ENCODE measurements around the gene TMEM218.

Gene TMEM218

GRCh38 chr11:125111343-125112207 is at the start of gene TMEM218:
Gene TMEM218, minus strand, starts transcription at chr11:125111626. Its CDS starts 9,385 bp downstream, at chr11:125102241.
- peak; percentile 99 to 100 (median 100) for DNase-seq
- intact Hi-C loops (cut with DNase I), result no loop called here

DNA sequence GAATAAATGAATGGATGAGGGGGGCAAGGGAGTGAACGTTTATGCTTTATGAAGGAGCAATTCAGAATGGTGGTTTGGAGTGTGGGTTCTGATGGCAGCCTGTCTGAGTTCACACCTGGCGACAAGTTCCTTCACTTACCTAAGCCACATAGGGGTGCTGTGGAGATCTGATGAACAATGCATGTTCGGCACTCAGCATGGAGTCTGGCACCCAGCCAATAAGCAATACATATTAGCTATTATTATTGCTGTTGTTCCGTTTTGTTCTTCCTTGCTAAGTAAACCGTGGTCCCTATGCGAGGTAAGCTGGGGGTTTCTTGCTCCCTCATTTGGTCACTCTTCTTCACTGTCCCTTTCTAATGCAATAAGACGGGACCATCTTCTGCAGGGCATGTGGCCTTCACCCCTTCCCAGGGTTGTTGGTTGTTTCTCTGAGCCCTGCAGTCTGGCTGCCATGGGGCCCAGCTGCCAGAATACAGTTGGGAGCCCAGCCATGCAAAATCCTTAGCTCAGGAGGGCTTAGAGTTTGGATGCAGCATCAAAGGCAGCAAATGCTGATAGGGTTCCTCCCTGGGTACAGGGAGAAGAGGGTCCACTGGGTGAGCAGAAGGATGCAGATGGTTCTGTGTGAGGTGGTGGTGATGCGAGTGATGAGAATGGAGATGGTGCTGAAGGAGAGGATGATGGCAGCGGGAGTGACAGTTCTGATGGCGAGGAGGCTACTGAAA is 46.7 kb upstream of the TMEM218 start:
- DNase-seq, result no peak
- intact Hi-C loops (cut with DNase I), result no loop called here

DNA sequence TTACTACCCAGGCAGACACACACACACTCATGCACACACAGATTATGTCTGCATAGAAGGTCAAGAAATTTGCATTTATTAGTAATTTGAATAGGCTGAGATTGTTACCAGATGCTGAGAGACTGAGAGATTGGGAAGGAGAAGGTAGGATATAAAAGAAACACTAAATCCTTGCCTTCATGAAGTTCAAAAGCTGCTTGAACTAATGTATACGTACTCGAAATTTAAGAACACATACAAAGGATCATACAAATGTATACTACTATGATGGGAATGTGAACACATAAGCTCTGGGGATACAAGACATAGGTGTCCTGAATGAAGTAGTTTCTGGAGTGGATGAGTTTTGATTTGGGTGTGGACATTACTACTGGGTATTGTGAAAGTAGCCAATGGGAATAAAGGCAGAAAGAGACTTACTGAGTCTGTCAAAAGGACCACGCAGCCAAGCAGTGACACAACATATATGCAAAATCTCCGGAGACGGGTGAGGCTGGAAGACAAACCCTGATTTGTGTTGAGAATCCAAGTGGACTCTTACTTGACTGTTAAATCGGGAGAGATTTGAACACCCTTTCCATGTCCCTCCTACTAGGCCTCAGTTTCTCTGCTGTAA is 45.8 kb upstream of the TMEM218 start:
- no peak for DNase-seq
- intact Hi-C loops (cut with DNase I), result no loop called here

DNA sequence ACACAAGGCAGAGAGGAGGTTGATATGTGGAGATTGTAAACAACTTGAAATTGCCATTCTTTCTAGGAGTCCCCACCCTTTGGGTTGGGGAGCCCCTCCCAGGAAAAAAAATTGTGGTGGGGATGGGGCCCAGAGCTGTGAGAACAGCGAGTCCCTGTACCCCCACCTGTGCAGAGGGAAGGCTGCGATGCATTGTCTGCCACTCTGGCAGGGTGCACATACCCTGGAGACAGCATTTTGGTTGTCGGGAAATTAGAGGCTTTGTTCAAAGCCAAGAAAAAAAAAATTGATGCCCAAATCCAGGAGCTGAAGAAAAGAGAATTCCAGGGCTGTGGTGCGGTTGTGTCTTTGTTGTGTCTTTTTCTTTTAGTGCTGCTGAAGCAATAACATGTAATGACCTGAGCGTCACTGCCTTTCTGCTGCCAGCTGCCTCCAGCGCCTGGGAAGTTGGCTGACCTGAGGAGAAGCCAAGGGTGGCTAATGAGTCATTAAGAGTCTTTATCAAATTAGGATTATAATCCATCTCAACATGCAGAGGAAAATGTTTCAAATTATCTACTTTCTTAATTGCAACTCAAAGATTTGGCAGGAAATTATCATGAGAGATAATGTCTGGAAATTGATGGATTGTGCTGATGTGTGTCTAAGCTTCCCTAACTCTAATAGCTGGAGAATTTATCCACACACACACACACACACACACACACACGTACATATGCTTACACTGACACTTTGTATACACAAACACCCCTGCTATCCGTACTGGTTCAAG is 45.1 kb upstream of the TMEM218 start:
- intact Hi-C loops (cut with DNase I), result no loop called here
- DNase-seq, result no peak

- intact Hi-C loops (cut with DNase I), result no loop called here
- no peak for DNase-seq
Measured at GRCh38 chr11:125155767-125156166, 44.3 kb upstream of the TMEM218 start.

DNA sequence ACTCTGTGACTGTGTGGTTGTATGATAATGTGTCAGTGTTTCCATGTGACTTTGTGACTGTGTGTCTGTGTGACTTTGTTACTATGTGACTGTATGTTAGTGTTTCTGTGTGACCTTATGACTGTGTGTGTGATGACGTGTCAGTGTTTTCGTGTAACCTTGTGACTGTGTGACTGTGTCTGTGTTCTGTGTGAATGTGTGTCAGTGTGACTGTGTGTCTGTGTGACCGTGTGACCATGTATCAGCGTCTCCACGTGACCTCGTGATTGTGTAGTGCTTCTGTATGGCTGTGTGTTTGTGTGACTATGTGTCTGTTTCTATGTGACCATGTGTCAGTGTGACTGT is 43.6 kb upstream of the TMEM218 start:
- intact Hi-C loops (cut with DNase I), result no loop called here

DNA sequence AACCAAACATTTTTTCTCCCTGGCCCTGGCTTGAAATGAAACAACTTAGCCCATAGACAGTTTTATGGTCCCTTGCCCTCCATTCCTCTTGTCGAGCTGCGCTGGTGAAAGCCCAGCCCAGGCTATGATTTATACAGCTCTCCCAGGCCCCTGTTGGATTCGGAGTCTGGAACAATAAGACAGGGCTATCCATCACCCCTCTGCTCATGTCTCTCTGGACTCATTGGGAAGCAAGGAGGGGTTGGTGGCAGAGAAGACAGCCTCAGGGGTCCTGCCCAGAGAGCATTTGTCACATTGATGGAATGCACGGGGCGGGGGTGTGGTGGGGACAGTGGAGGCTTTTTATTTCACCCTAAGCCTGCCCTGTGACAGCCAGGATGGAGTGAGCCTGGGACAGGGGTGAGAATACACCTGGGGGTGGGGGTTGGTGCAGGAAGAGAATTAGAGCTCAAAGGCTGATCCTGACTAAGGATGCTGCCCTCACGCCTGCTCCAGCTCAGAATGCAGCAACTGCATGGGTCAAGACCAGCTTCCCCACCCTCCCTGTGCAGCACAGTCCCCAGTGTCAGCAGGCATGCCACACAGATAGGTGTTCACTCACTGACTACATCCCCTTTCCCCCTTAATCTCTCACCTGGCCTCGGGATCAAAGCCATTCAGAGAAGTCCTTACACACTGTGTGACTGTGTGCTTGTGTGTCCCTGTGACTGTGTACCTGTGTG is 43.1 kb upstream of the TMEM218 start:
- DNase-seq, result no peak
- intact Hi-C loops (cut with DNase I), result no loop called here

More for the DNA sequence above, 43.6 kb upstream of the TMEM218 start:
- DNase-seq, result no peak

- intact Hi-C loops (cut with DNase I), result no loop called here
- no peak for DNase-seq
Measured at GRCh38 chr11:125153837-125154236, 42.4 kb upstream of the TMEM218 start.

DNA sequence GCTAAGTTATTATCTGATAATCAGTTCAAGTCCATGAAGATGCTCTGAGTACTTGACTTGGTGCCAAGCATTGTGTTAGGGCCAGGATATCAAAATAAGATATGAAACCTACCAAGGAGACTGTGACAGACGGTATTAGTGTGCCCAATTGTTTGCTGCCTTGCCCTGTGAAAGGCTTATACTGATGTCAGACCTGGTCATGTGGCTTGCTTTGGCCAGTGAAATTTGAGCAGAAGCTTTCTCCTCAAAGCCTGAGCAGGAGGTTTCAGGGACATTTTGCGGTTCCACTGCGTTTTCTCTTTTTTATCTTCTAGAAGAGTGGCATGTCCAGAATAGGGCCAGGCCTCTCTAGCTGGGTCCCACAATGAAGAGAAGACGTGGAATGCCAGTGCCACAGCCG is 37.3 kb upstream of the TMEM218 start:
- intact Hi-C loops (cut with DNase I), result no loop called here
- peak in 1 of 10 donors; percentile 15 for DNase-seq

- no peak for DNase-seq
- intact Hi-C loops (cut with DNase I), result no loop called here
Measured at GRCh38 chr11:125148011-125148410, 36.6 kb upstream of the TMEM218 start.

DNA sequence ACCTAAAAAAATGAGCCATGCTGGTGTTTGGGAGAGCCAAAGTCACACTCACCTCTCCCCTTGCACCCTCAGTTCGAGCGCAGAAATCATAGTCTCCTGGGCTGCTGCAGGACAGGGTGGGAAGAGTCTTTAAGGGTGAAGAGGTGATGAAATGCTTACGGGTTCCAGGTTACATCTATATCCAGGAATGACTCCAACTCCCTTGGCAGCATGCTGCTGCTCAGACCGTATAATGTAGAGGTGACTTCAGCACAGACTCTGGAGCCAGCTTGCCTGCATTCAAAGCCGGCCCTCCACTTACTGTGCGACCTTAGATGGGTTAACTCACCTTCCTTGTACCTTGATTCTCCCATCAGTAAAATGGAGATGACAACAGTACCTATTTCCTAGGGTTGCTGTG is 35.9 kb upstream of the TMEM218 start:
- intact Hi-C loops (cut with DNase I), result no loop called here
- DNase-seq, result no peak

- intact Hi-C loops (cut with DNase I), result no loop called here
- no peak for DNase-seq
Measured at GRCh38 chr11:125146232-125146631, 34.8 kb upstream of the TMEM218 start.

GRCh38 chr11:125141686-125142535 is 30.5 kb upstream of the TMEM218 start:
- DNase-seq, result peak in 8 of 10 donors; percentile 38 to 91 (median 58)
- intact Hi-C loops (cut with DNase I), result loop anchor here (1.0 to 5.0 kb wide), 2 partner anchors 50 to 180 kb away; no protein-coding TSS in a partner anchor

DNA sequence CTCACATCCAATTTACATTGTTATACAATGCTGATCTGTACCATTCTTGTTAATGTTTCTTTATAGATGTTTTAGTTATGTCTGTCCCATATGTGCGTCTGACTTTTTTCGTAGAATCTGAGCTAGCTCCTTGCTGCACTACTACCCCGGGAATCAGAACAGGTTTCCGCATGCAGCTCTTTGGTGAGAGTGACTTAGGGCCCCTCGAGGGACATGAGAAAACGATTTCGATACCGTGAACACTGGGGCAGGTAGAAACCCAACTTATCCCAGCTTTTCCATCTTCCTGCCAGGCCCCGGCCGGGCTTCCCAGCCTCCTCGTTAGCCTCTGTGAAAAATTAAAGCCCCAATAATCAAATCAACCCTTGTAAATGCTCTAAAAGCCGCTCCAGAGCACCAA is 29.8 kb upstream of the TMEM218 start:
- intact Hi-C loops (cut with DNase I), result loop anchor here (1.0 to 5.0 kb wide), 2 partner anchors 49 to 179 kb away; no protein-coding TSS in a partner anchor
- DNase-seq, result no peak

DNA sequence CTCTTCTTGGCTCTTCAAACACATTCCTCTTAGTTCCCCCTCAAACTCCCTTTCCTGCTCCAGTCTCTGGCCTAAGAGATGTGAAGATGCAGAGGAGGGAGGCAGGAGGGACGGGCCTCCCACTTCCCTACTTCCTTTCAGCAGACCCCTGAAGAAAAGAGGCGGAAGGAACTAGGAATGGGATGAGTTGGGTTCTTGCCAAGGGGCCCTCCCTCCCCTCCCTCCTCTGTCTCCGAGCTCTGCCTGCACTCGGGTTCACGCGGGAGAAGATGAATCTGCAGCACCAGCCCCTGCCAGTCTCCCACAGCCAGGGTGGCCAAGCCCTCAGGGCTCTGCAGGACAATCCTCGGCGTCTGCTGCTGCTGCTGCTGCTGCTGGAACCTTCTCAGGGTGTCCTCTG is 28.8 kb upstream of the TMEM218 start:
- no peak for DNase-seq

GRCh38 chr11:125139778-125140177 is 28.4 kb upstream of the TMEM218 start:
- intact Hi-C loops (cut with DNase I), result loop anchor here (5.0 kb wide), 1 partner anchor 47 kb away; no protein-coding TSS in a partner anchor
- no peak for DNase-seq

More for the DNA sequence above, 28.8 kb upstream of the TMEM218 start:
- intact Hi-C loops (cut with DNase I), result loop anchor here (5.0 kb wide), 1 partner anchor 48 kb away; no protein-coding TSS in a partner anchor

GRCh38 chr11:125138966-125139365 is 27.5 kb upstream of the TMEM218 start:
- no peak for DNase-seq
- intact Hi-C loops (cut with DNase I), result no loop called here

GRCh38 chr11:125136001-125136400 is 24.6 kb upstream of the TMEM218 start:
- no peak for DNase-seq
- intact Hi-C loops (cut with DNase I), result no loop called here

GRCh38 chr11:125132596-125132995 is 21.2 kb upstream of the TMEM218 start:
- no peak for DNase-seq
- intact Hi-C loops (cut with DNase I), result no loop called here
